Raji (cell line): ENCODE measurements around the gene HAAO.

Experiments
- POLR2A ChIP-seq: IDR thresholded peaks from 2 replicates; pipeline ENCODE4 v1.6.1; 2011; ENCODE audit warnings: low read depth, low read length, control low read depth; ENCODE audit not compliant: insufficient read depth

HAAO gene

GRCh38 chr2:42767899-42768705, 24.3 kb downstream of the HAAO start:
- TF ChIP-seq POLR2A, result no peak

DNA sequence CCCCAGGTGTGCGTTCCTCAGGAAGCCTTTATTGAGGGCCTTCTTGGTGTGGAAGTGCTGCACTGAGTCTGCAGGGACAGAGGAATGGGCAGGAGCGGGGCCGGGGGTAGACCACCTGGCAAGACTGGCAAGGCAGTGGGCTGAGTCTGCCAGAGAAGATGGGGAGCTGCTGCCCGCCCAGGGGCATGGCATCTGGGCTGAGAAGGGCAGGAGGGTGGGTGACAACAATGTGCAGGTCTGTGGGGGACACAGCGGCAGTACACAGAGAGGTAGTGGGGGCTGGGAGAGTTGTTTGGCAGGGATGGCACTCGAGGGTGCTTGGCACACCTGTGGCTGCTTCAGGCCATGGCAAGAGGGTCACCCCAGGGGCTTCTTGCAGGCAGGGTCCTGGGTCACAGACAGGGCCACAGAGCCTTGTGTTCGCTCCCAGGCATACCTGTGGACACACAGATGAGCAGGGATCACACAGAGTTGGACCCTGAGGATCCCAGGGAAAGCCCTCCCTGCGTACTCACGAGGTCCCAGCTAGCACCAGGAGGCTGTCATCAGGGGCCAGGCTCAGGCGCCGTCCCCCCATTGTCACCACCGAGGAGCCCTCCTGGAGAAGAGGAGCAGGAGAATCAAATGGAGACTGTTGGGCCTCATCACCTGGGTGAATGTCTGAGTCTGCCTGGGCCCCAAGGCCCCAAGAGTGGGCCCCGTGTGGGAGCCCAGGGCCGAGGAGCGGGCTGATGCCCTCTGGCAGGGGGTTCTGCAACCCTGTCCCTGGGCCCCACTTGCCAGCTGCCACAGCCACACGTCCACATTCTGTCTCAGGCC, 25.1 kb downstream of the HAAO start:
- TF ChIP-seq POLR2A, result no peak

- no peak for TF ChIP-seq POLR2A
Observed at GRCh38 chr2:42765686-42766085, 26.7 kb downstream of the HAAO start.

GRCh38 chr2:42764901-42765300, 27.5 kb downstream of the HAAO start:
- TF ChIP-seq POLR2A, result no peak

DNA sequence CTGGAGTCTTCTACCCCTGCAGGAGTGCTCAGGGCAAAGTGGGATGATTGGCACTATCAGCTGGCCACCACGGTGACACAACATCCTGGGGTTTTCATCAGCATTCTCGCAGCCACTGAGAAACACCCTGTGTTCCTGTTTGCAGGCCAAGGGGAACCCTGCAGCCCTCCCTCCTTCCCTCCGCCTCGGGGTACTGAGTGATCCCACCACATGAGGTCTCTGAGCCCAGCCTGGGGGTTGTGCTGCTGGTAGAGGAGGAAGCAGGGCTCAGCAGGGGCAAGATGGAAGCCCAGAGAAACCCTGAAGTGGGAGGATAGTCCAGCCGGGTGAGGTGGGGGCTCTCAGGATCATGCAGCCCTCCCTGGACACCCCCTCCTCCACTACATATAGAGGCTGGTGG, 28.3 kb downstream of the HAAO start, which contains the start of gene OXER1:
TSS of gene OXER1 (minus strand) at position 40 of the 400 bp plus-strand sequence. CDS start 73 bp downstream, outside the sequence.
- TF ChIP-seq POLR2A, result no peak

GRCh38 chr2:42762823-42763804, 29.3 kb downstream of the HAAO start:
- TF ChIP-seq POLR2A, result no peak

DNA sequence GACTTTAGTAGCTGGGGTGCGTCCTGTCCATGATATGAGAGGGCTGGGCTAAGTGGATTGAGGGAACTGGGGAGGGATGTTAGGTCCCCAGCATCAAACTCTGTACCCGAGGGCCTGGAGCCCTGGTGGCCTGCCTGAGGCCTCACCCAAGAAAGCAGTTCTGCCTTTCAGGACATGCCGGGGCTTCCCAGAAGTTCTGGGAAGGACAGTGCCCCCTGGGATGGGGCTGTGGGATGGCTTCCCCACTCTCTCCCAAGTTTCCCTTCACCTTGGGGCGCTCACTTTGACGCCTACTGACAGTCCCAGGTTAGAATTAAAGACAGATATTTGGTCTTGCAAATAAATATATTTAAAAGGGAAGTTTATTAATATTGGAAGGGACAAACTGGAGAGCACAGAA, 30.2 kb downstream of the HAAO start:
- no peak for TF ChIP-seq POLR2A

GRCh38 chr2:42761554-42761953, 30.8 kb downstream of the HAAO start:
- no peak for TF ChIP-seq POLR2A

- TF ChIP-seq POLR2A, result no peak
Observed at GRCh38 chr2:42758751-42759150, 33.6 kb downstream of the HAAO start.

DNA sequence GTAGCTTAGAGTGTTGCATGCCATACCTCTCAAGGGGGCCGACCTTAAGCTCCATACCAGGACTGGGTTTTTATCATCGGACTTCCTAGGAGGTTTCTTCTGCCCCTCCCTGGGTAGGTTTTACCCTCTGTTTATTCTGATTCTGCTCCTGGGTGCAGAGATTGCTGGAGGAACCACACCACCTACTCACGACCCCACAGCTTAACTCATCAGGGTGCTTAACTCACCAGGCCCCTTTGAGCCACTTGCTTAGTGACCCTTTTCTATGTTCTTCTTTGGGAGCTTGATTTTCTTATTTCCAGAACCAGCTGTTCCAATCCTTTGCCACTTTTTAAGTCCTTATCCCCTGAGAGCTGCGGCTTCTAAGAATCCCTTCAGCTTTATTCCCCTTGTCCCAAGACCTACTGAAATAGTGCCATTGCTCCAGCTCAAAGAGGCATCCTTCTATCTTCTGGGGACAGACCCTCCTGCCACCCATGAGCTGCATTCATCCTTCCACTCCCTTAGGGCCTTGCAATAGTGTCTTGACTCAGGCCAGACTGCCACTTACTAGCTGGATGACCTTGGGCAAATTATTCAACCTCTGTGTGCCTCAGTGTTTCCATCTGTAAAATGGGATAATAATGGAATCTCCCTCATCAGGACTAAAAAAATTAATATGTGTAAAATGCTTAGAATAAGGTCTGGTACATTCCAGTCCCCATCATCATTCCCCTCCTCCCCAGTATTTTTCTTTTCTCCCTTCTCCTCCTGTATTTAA, 34.2 kb downstream of the HAAO start:
- TF ChIP-seq POLR2A, result no peak

GRCh38 chr2:42756966-42757513, 35.3 kb downstream of the HAAO start:
- no peak for TF ChIP-seq POLR2A

DNA sequence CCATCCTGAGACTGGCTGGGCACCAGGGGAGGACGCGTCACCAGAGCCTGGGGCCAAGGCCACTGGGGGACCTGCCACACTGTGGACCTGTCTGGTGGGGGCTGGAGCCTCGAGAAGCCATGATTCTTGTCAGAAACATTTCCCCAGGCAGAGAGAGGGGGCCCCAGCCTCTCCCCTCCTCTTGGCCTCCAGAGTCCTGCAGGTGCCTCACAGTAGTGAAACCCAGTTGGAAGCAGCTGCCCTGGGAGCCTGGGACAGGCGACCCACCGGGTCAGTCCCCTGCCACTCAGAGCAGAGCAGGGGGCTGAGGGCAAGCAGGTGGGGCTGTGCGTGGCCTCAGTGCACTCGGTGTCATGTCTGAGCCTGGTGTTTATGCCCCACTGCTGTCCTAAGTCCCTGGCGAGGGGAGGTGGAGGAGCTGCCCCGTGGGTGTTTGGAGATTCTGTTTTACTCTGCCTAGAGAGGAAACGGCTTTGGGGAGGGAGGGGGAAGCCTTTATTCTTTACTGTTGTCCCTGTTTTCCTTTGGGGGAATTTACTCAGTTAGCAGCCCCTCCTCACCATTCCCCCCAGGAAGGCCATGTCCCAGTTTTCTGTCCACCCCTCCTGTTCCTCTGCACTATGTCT, 36.1 kb downstream of the HAAO start:
- TF ChIP-seq POLR2A, result no peak

DNA sequence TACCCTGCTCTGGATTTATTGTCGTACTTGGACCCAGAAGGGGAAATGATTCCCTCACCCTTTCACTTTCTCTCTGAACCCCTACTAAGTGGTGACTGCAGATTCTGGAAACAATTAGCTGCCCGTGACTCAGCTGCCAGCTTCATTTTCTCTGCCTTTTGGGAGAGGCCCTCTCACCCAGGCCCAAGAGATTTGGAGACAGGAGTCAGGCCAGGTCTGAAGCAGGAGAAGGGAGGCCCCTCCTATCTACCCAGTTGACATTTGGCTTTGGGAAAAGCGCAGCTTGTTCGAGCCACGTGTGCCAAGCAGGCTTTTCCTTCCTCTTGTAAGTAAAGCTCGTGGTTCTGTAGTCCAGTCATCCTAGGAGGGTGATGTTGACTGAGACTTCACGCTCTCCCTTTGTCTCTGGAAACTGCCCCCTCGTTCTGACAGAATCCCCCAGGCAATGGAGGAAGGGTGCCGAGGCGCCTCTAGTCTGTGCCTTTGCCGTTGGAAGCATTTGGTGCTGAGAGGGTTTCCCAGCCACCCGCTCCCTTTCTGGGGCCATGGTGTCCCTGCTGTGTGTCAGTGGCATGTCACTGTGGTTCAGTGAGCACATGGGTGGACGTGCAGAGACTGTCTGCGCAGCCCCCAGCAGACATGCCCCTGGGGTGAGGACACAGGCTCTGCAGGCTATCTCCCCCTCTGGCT, 37.0 kb downstream of the HAAO start:
- TF ChIP-seq POLR2A, result no peak
